Effector CD8-positive, alpha-beta T cell (primary cell): ENCODE measurements around the gene RSPH10B2.
"Not testable (repeated sequence)": the region's sequence is repeated elsewhere in the genome, so short reads cannot be mapped to it uniquely, and the experiment has no call there.

Source experiments
- DNase-seq: peaks from one replicate; lab custom pipeline; 2025; lab: John Stamatoyannopoulos, UW

Gene RSPH10B2

DNA sequence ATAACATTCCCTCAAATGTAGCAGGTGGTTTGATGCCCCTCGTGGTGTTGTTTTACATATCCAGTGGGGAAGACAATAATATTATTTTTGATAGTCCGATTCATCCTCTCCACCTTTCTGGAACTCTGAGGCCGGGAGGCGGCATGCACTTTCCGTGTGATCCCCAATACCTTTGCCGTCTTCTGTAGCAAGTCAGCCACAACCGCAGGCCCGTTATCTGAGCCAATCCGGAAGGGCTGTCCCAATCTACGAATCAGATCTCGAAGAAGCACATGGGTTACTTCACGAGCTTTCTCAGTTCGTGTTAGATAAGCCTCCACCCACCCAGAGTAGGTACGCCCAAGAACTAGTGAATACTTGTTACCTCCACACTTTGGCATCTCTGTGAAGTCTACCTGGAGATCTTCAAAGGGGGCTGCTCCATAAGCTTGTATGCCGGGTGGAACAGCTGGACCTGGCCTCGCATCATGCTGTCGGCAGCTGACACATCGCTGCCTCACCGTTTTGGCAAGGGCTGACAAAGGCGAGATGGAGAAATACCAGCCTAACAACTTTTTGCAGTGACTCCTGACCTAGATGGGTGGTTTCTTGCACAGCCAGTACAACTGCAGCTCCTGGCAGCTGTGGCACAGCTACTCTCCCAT, 88.5 kb downstream of the RSPH10B2 start:
- not testable (repeated sequence) for DNase-seq

DNA sequence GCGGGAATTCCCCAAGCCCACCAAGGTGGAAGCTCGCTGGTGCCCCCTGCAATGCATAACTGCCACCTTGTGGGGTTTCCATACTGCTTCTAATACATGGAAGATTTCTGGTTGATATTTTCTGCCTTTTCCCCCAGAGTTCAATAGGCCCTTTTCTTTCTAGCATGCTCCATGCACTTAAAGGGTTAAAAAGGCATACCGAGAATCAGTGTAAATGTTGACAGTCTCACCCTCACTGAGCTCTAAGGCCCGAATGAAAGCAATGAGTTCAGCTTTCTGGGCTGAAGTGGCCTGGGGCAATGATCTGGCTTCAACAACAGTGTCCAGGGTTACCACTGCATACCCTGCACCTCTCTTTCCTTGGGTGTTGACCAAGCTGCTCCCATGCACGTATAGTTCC, 89.2 kb downstream of the RSPH10B2 start:
- DNase-seq: not testable (repeated sequence)

DNA sequence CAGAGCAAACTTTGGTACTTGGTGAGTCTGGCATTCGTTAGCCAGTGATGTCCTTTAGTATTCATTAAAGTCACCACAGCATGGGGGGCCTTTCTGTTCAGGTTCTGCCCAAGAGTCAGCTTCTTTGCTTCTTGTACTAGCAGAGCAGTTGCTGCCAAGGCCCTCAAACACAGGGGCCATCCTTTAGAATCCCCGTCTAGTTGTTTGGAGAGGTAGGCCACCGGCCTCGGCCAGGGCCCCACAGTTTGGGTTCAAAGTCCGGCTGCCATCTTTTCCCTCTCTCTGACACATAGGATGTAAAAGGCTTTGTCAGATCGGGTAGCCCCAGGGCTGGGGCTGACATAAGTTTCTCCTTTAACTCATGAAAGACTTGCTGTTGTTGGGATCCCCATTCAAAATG, 89.8 kb downstream of the RSPH10B2 start:
- not testable (repeated sequence) for DNase-seq

DNA sequence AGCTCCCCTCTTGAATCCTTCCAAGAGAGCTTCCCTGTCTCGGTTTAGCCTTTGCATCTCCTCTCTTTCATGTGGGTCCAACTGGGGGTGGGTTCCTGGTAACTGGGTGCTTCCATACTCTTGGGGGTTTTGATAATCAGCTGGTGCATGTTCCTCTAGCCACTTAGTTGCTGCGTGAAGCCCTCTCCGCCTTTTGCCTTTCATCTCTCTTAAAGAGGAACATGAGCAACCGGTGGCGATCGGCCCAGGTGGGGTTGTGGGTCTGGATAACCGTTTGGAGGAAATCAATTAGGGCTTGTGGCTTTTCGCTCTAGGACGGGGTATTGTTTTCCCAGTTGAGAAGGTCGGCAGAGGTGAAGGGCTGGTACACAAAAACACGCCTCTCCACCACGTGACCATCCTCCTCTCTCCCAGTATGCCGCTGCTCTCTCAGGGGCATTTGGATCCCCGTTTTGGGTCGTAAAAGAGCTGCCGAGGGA, 92.1 kb downstream of the RSPH10B2 start:
- not testable (repeated sequence) for DNase-seq

DNA sequence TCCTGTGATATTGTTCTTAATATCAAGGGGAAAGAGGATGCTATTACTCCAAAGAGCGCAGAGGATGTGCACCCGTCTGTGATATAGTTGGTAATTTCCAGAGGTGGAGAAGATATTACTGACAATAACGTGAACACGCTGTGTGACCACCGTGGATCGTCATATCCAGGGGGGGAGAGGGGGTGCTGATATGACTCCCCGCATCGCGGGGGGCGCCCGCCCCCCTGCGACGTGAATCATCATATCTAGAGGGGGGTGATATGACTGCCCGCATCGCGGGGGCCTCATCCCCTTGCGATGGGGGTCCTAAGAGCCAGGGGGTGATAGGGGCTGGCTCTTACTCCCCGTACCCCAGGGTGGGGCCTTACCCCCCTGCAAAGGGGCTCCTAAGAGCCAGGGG, 93.8 kb downstream of the RSPH10B2 start:
- not testable (repeated sequence) for DNase-seq
